ENCODE results near the gene ACOX2. TPM values are rescaled to one million over a fixed set of nuclear protein-coding genes. Genes with fewer than 3 reads are reported as not detected.

ACOX2 gene
- total and polyA plus RNA-seq, 4 donors, result 11.1 to 33.3 (median 15.6) TPM

GRCh38 chr3:58568572-58569286, 31.7 kb upstream of the ACOX2 start:
- H3K27ac ChIP-seq (ENCODE audit: low read depth, low read length), result no peak overlapping the region
- H3K27me3 ChIP-seq (ENCODE audit: control insufficient read depth, insufficient read depth, low read length), result no peaks in the 10 kb centered on the region
- H3K4me1 ChIP-seq (ENCODE audit: control insufficient read depth, insufficient read depth, low read length), result peaks cover 16% of the 10 kb centered on the region
- peak in 3 of 6 donors; percentile 52 to 88 (median 82) for DNase-seq (ENCODE audit: low read depth in 4 of 6, low spot score in 6 of 6)
- H3K36me3 ChIP-seq (ENCODE audit: control insufficient read depth, insufficient read depth, low read length), result peaks cover 32% of the 10 kb centered on the region
- WGBS (ENCODE audit: insufficient coverage), result 41% methylated on average over 15 of the region's 17 CpGs
- no peak overlapping the region for H3K4me3 ChIP-seq (ENCODE audit: low read depth, low read length)
- H3K9me3 ChIP-seq (ENCODE audit: control insufficient read depth, insufficient read depth, low read length), result peaks cover 3% of the 10 kb centered on the region

DNA sequence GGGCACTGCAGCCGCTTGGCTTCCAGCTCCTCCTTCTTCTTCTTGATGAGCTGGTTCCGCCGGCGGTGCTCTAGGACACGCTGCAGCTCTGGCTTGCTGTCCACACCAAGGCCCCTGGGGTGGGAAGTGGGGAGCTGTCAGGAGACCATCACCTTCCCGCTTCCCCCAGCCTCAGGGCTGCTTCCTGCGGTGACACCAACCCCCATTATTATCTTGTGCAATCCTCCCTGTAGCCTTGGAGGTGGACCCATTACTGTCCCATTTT, 30.2 kb upstream of the ACOX2 start:
- H3K36me3 ChIP-seq (ENCODE audit: control insufficient read depth, insufficient read depth, low read length), result peaks cover 28% of the 10 kb centered on the region
- WGBS (ENCODE audit: insufficient coverage), result 100% methylated on average over 2 of the region's 7 CpGs
- DNase-seq (ENCODE audit: low read depth in 4 of 6, low spot score in 6 of 6), result no peak

GRCh38 chr3:58566398-58567250, 29.6 kb upstream of the ACOX2 start:
- DNase-seq (ENCODE audit: low read depth in 4 of 6, low spot score in 6 of 6), result no peak
- peaks cover 28% of the 10 kb centered on the region for H3K36me3 ChIP-seq (ENCODE audit: control insufficient read depth, insufficient read depth, low read length)
- peaks cover 2% of the 10 kb centered on the region for H3K9me3 ChIP-seq (ENCODE audit: control insufficient read depth, insufficient read depth, low read length)
- 84% methylated on average over 8 of the region's 9 CpGs for WGBS (ENCODE audit: insufficient coverage)
- H3K27ac ChIP-seq (ENCODE audit: low read depth, low read length), result no peak overlapping the region
- H3K4me1 ChIP-seq (ENCODE audit: control insufficient read depth, insufficient read depth, low read length), result no peaks in the 10 kb centered on the region
- H3K4me3 ChIP-seq (ENCODE audit: low read depth, low read length), result no peak overlapping the region
- H3K27me3 ChIP-seq (ENCODE audit: control insufficient read depth, insufficient read depth, low read length), result no peaks in the 10 kb centered on the region

More for the DNA sequence above, 30.2 kb upstream of the ACOX2 start:
- peaks cover under 1% of the 10 kb centered on the region for H3K4me1 ChIP-seq (ENCODE audit: control insufficient read depth, insufficient read depth, low read length)
- peaks cover 3% of the 10 kb centered on the region for H3K9me3 ChIP-seq (ENCODE audit: control insufficient read depth, insufficient read depth, low read length)
- H3K27ac ChIP-seq (ENCODE audit: low read depth, low read length), result no peak overlapping the region
- no peak overlapping the region for H3K4me3 ChIP-seq (ENCODE audit: low read depth, low read length)
- no peaks in the 10 kb centered on the region for H3K27me3 ChIP-seq (ENCODE audit: control insufficient read depth, insufficient read depth, low read length)

DNA sequence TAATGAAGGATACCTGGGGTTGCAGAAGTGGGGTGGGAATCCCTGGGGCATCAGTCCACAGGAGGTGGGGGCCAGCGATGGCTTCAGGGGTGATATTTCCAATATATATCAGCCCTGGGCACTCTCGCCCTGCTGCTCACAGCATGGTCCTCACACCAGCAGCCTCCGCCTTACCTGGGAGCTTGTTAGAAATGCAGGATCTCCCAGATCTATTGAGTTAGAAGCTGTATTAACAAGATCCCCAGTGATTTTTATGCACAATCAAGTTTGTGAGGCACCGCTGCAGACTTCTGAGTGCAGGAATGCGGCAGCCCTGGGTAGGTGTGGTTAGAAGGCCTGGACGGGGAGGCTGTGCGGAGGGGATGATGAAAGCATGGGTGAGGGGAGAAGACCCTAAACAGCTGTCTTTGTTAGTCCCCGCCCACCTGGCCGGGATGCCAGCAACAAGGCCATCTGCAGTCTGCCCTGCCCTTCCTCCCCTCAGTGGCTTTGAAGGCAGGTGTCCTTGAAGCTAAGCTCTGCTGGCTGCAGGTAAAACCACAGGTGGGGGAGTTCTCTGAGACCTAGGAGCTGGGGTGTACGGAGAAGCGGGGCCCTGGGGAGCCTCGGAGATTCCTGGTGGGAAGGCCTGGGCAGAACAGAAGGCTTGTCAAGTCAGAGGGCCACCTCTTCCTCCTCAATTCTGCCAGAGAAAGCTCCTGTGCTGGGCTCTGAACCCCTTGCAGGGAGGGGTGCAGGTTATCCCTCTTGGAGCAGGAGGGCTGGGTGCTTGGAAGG, 28.8 kb upstream of the ACOX2 start:
- no peaks in the 10 kb centered on the region for H3K27me3 ChIP-seq (ENCODE audit: control insufficient read depth, insufficient read depth, low read length)
- DNase-seq (ENCODE audit: low read depth in 4 of 6, low spot score in 6 of 6), result no peak
- no peak overlapping the region for H3K27ac ChIP-seq (ENCODE audit: low read depth, low read length)
- H3K4me3 ChIP-seq (ENCODE audit: low read depth, low read length), result no peak overlapping the region
- H3K9me3 ChIP-seq (ENCODE audit: control insufficient read depth, insufficient read depth, low read length), result no peaks in the 10 kb centered on the region
- H3K4me1 ChIP-seq (ENCODE audit: control insufficient read depth, insufficient read depth, low read length), result no peaks in the 10 kb centered on the region
- peaks cover 28% of the 10 kb centered on the region for H3K36me3 ChIP-seq (ENCODE audit: control insufficient read depth, insufficient read depth, low read length)
- WGBS (ENCODE audit: insufficient coverage), result 85% methylated on average over 9 of the region's 12 CpGs

GRCh38 chr3:58564456-58565160, 27.6 kb upstream of the ACOX2 start:
- no peak overlapping the region for H3K4me3 ChIP-seq (ENCODE audit: low read depth, low read length)
- WGBS (ENCODE audit: insufficient coverage), result 90% methylated on average over 10 of the region's 13 CpGs
- no peak overlapping the region for H3K27ac ChIP-seq (ENCODE audit: low read depth, low read length)
- H3K4me1 ChIP-seq (ENCODE audit: control insufficient read depth, insufficient read depth, low read length), result no peaks in the 10 kb centered on the region
- peaks cover 27% of the 10 kb centered on the region for H3K36me3 ChIP-seq (ENCODE audit: control insufficient read depth, insufficient read depth, low read length)
- no peak for DNase-seq (ENCODE audit: low read depth in 4 of 6, low spot score in 6 of 6)
- no peaks in the 10 kb centered on the region for H3K27me3 ChIP-seq (ENCODE audit: control insufficient read depth, insufficient read depth, low read length)
- no peaks in the 10 kb centered on the region for H3K9me3 ChIP-seq (ENCODE audit: control insufficient read depth, insufficient read depth, low read length)

GRCh38 chr3:58564054-58564453, 27.1 kb upstream of the ACOX2 start:
- DNase-seq (ENCODE audit: low read depth in 4 of 6, low spot score in 6 of 6), result no peak
- H3K27ac ChIP-seq (ENCODE audit: low read depth, low read length), result no peak overlapping the region
- H3K36me3 ChIP-seq (ENCODE audit: control insufficient read depth, insufficient read depth, low read length), result peaks cover 24% of the 10 kb centered on the region

GRCh38 chr3:58563386-58564035, 26.5 kb upstream of the ACOX2 start:
- DNase-seq (ENCODE audit: low read depth in 4 of 6, low spot score in 6 of 6), result no peak
- WGBS (ENCODE audit: insufficient coverage), result 88% methylated on average over 6 of the region's 6 CpGs
- H3K4me1 ChIP-seq (ENCODE audit: control insufficient read depth, insufficient read depth, low read length), result no peaks in the 10 kb centered on the region
- no peaks in the 10 kb centered on the region for H3K27me3 ChIP-seq (ENCODE audit: control insufficient read depth, insufficient read depth, low read length)
- H3K27ac ChIP-seq (ENCODE audit: low read depth, low read length), result no peak overlapping the region
- peaks cover 24% of the 10 kb centered on the region for H3K36me3 ChIP-seq (ENCODE audit: control insufficient read depth, insufficient read depth, low read length)
- no peaks in the 10 kb centered on the region for H3K9me3 ChIP-seq (ENCODE audit: control insufficient read depth, insufficient read depth, low read length)
- no peak overlapping the region for H3K4me3 ChIP-seq (ENCODE audit: low read depth, low read length)

More at GRCh38 chr3:58564054-58564453, 27.1 kb upstream of the ACOX2 start:
- no peaks in the 10 kb centered on the region for H3K9me3 ChIP-seq (ENCODE audit: control insufficient read depth, insufficient read depth, low read length)
- no peaks in the 10 kb centered on the region for H3K27me3 ChIP-seq (ENCODE audit: control insufficient read depth, insufficient read depth, low read length)
- H3K4me1 ChIP-seq (ENCODE audit: control insufficient read depth, insufficient read depth, low read length), result no peaks in the 10 kb centered on the region
- no peak overlapping the region for H3K4me3 ChIP-seq (ENCODE audit: low read depth, low read length)
- WGBS (ENCODE audit: insufficient coverage), result 100% methylated on average over 1 of the region's 1 CpG

- peaks cover 24% of the 10 kb centered on the region for H3K36me3 ChIP-seq (ENCODE audit: control insufficient read depth, insufficient read depth, low read length)
- H3K27me3 ChIP-seq (ENCODE audit: control insufficient read depth, insufficient read depth, low read length), result no peaks in the 10 kb centered on the region
- no peak overlapping the region for H3K27ac ChIP-seq (ENCODE audit: low read depth, low read length)
- no peaks in the 10 kb centered on the region for H3K4me1 ChIP-seq (ENCODE audit: control insufficient read depth, insufficient read depth, low read length)
- WGBS (ENCODE audit: insufficient coverage), result 78% methylated on average over 3 of the region's 4 CpGs
- DNase-seq (ENCODE audit: low read depth in 4 of 6, low spot score in 6 of 6), result no peak
- H3K9me3 ChIP-seq (ENCODE audit: control insufficient read depth, insufficient read depth, low read length), result no peaks in the 10 kb centered on the region
- no peak overlapping the region for H3K4me3 ChIP-seq (ENCODE audit: low read depth, low read length)
These were observed 25.5 kb upstream of the ACOX2 start for GRCh38 chr3:58562498-58562897.

Measured in spinal cord (tissue), 10 donors.